ENCODE data around the gene HCAR2.
"Not testable (repeated sequence)": the region's sequence is repeated elsewhere in the genome, so short reads cannot be mapped to it uniquely, and the experiment has no call there.

The HCAR2 gene

GRCh38 chr12:122703841-122704240 is 684 bp upstream of the HCAR2 start:
- POLR2A ChIA-PET; CTCF ChIA-PET; DNase-seq (ENCODE audit: extremely low spot score): not testable (repeated sequence)

- CTCF ChIA-PET; DNase-seq (ENCODE audit: extremely low spot score); POLR2A ChIA-PET: not testable (repeated sequence)
Measured at GRCh38 chr12:122701481-122701880, 1.7 kb downstream of the HCAR2 start.

GRCh38 chr12:122700038-122700710 is 3.0 kb downstream of the HCAR2 start:
- POLR2A ChIA-PET; DNase-seq (ENCODE audit: extremely low spot score); CTCF ChIA-PET: not testable (repeated sequence)

- CTCF ChIA-PET: interaction anchor here (0.9 to 1.1 kb wide), 2 partner anchors 14 to 163 kb away, joined by 3 to 4 read pairs; no protein-coding TSS in a partner anchor
- POLR2A ChIA-PET; DNase-seq (ENCODE audit: extremely low spot score): not testable (repeated sequence)
Measured at GRCh38 chr12:122696922-122697321, 6.2 kb downstream of the HCAR2 start.

- TF ChIP-seq CTCF (IDR thresholded peaks at IDR 0.05; ENCODE audit: control extremely low read depth, extremely low read depth, low read depth, missing control alignments): no peak
- POLR2A ChIA-PET: no interaction called here
- CTCF ChIA-PET: interaction anchor here (1.0 to 2.0 kb wide), 3 partner anchors 12 to 261 kb away, joined by 3 to 5 read pairs (median 3); no protein-coding TSS in a partner anchor
- DNase-seq (ENCODE audit: extremely low spot score): no peak
Measured at GRCh38 chr12:122691566-122691965, 11.6 kb downstream of the HCAR2 start.

GRCh38 chr12:122688291-122688690 is 14.9 kb downstream of the HCAR2 start:
- TF ChIP-seq CTCF (IDR thresholded peaks at IDR 0.05; ENCODE audit: control extremely low read depth, extremely low read depth, low read depth, missing control alignments): no peak
- POLR2A ChIA-PET: no interaction called here
- no peak for DNase-seq (ENCODE audit: extremely low spot score)
- CTCF ChIA-PET: interaction anchor here (0.8 to 1.1 kb wide), 4 partner anchors 17 to 128 kb away, joined by 3 read pairs; no protein-coding TSS in a partner anchor

GRCh38 chr12:122687086-122687485 is 16.1 kb downstream of the HCAR2 start:
- POLR2A ChIA-PET: no interaction called here
- no peak for DNase-seq (ENCODE audit: extremely low spot score)
- CTCF ChIA-PET: interaction anchor here (1.1 kb wide), 1 partner anchor 32 kb away, joined by 3 read pairs; no protein-coding TSS in a partner anchor
- no peak for TF ChIP-seq CTCF (IDR thresholded peaks at IDR 0.05; ENCODE audit: control extremely low read depth, extremely low read depth, low read depth, missing control alignments)

GRCh38 chr12:122686538-122686937 is 16.6 kb downstream of the HCAR2 start:
- TF ChIP-seq CTCF (IDR thresholded peaks at IDR 0.05; ENCODE audit: control extremely low read depth, extremely low read depth, low read depth, missing control alignments): no peak
- no peak for DNase-seq (ENCODE audit: extremely low spot score)
- POLR2A ChIA-PET: no interaction called here
- CTCF ChIA-PET: interaction anchor here (0.9 to 1.2 kb wide), 2 partner anchors 19 to 49 kb away, joined by 3 read pairs; no protein-coding TSS in a partner anchor

GRCh38 chr12:122684297-122684813 is 18.8 kb downstream of the HCAR2 start:
- no peak for TF ChIP-seq CTCF (IDR thresholded peaks at IDR 0.05; ENCODE audit: control extremely low read depth, extremely low read depth, low read depth, missing control alignments)
- ChIA-PET CTCF (interaction anchor here (1.2 to 1.3 kb wide), 2 partner anchors 24 to 46 kb away, joined by 3 read pairs; no protein-coding TSS in a partner anchor), POLR2A (no interaction called here)
- no peak for DNase-seq (ENCODE audit: extremely low spot score)

Measured in GM10248 (cell line).